ENCODE measurements around the gene KIF5A. TPM values are rescaled to one million over a fixed set of nuclear protein-coding genes. Genes with fewer than 3 reads are reported as not detected.

KIF5A gene
- total RNA-seq, 1 donor: 0.72 TPM

DNA sequence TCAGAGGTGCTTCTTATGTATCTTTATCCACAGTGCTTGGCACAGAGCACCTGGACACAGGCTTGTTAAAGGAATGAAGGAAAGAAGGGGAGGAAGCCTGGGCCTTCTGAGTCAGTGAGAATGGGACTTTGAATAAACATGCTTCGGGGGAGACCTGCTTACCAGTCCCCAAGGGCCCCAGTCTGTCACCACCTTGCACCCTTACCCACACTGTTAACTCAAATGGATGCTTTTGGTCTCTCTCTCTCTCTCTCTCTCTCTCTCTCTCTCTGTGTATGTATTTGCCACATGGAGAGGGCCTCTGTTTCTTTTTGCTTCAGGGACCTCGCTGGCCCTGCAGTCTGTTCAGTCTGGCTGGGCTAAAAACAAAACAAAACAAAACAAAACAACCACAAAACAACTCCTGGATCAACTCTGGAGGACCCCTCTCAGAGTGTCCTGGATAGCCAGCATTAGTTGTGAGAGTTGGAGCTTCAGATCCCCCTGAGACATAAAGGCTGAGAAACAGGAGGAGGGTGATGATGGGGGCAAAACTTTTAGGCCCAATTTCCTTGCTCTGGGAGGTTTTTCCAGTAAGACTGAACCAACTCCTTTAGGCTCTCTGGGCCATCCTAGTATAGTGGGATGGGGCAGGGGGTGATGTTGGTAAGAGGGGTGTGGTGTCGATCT is 1.9 kb downstream of the KIF5A start:
- no peak overlapping the region for H3K4me3 ChIP-seq (ENCODE audit: low read depth, low read length)
- no peak for DNase-seq (ENCODE audit: low read depth)
- TF ChIP-seq, protein P1, sequence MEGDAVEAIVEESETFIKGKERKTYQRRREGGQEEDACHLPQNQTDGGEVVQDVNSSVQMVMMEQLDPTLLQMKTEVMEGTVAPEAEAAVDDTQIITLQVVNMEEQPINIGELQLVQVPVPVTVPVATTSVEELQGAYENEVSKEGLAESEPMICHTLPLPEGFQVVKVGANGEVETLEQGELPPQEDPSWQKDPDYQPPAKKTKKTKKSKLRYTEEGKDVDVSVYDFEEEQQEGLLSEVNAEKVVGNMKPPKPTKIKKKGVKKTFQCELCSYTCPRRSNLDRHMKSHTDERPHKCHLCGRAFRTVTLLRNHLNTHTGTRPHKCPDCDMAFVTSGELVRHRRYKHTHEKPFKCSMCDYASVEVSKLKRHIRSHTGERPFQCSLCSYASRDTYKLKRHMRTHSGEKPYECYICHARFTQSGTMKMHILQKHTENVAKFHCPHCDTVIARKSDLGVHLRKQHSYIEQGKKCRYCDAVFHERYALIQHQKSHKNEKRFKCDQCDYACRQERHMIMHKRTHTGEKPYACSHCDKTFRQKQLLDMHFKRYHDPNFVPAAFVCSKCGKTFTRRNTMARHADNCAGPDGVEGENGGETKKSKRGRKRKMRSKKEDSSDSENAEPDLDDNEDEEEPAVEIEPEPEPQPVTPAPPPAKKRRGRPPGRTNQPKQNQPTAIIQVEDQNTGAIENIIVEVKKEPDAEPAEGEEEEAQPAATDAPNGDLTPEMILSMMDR (IDR thresholded peaks at IDR 0.05; ENCODE audit: insufficient read depth, low read length): no peak

DNA sequence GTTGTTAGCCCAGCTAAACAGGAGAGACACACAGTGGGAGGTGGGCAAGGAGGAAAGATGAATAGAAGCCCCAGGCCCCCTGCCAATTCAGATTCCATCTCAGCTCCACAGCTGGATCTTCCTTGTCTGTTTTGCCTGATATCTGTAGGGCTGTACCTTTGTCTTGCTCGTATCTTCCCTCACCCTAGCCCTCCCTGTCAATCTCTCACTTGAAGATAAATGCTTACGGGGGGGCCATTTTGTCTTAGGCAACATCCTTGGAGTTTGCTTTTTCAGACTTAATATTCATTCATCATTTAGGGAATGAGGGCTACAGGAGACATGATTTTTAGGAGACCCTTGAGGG is 2.4 kb downstream of the KIF5A start:
- no peak for DNase-seq (ENCODE audit: low read depth)
- no peak overlapping the region for H3K4me3 ChIP-seq (ENCODE audit: low read depth, low read length)
- TF ChIP-seq, protein P1 (IDR thresholded peaks at IDR 0.05; ENCODE audit: insufficient read depth, low read length): no peak

- DNase-seq (ENCODE audit: low read depth): peak; percentile 15
- TF ChIP-seq, protein P1 (IDR thresholded peaks at IDR 0.05; ENCODE audit: insufficient read depth, low read length): no peak
- no peak overlapping the region for H3K4me3 ChIP-seq (ENCODE audit: low read depth, low read length)
Measured at GRCh38 chr12:57552835-57553313, 3.0 kb downstream of the KIF5A start.

GRCh38 chr12:57553343-57554202 is 3.7 kb downstream of the KIF5A start:
- DNase-seq (ENCODE audit: low read depth): no peak
- H3K4me3 ChIP-seq (ENCODE audit: low read depth, low read length): no peak overlapping the region
- TF ChIP-seq, protein P1 (IDR thresholded peaks at IDR 0.05; ENCODE audit: insufficient read depth, low read length): no peak

DNA sequence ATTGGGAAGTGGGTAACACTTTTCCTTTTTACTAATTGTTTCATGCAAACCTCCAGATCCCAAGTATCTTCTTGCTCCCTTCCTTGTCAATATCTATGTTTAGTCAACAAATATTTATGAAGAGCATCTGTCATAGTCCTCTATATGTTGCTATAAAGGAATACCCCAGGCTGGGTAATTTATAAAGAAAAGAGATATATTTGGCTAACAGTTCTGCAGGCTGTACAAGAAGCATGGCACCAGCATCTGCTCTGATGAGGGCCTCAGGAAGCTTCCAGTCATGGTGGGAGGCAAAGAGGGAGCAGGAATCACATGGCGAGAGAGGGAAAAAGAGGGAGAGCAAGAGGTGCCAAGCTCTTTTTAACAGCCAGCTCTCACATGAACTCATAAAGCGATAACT is 4.6 kb downstream of the KIF5A start:
- no peak for DNase-seq (ENCODE audit: low read depth)
- H3K4me3 ChIP-seq (ENCODE audit: low read depth, low read length): no peak overlapping the region
- TF ChIP-seq, protein P1 (IDR thresholded peaks at IDR 0.05; ENCODE audit: insufficient read depth, low read length): no peak

DNA sequence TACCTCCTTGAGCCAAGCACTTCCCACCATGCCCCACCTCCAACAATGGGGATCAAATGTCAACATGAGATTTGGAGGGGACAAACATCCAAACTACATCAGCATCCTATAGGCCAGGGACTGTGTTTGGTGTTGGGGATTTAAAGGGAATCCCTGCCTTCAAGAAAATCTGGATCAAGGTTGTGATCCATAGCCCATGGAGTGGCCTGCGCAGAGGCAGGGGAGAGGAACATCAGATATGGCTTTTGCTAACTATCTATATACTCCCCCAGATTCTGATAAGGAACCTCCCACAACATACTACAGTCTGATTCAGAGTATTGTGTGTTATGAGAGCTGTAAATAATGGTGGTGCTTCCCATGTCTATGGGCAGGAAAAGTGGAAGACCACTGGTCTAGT is 5.1 kb downstream of the KIF5A start:
- DNase-seq (ENCODE audit: low read depth): no peak
- no peak overlapping the region for H3K4me3 ChIP-seq (ENCODE audit: low read depth, low read length)
- TF ChIP-seq, protein P1 (IDR thresholded peaks at IDR 0.05; ENCODE audit: insufficient read depth, low read length): no peak

Data from fibroblast of the aortic adventitia (primary cell).